Neural crest cell (in vitro differentiated cells): ENCODE results near the gene KIAA1191. TPM values are rescaled to one million over a fixed set of nuclear protein-coding genes. Genes with fewer than 3 reads are reported as not detected.

ENCODE experiments used
- DNase-seq: peaks from one replicate; pipeline ENCODE4 v3.0.0; 2021; ENCODE audit warnings: low read depth, mixed read lengths, low spot score
- H3K27ac Mint-ChIP-seq: one replicate; pipeline ENCODE4 v1.8.0; 2021; ENCODE audit warnings: mild to moderate bottlenecking, mixed read lengths; ENCODE audit not compliant: unreplicated experiment
- H3K27me3 Mint-ChIP-seq: 2 replicates; pipeline ENCODE4 v1.8.0; 2021; ENCODE audit warnings: low read depth, mild to moderate bottlenecking, mixed read lengths
- H3K36me3 Mint-ChIP-seq: 2 replicates; pipeline ENCODE4 v1.8.0; 2021; ENCODE audit warnings: low read depth, mild to moderate bottlenecking, mixed read lengths
- H3K4me1 Mint-ChIP-seq: 2 replicates; pipeline ENCODE4 v1.8.0; 2021; ENCODE audit warnings: mixed read lengths
- H3K4me3 Mint-ChIP-seq: one replicate; pipeline ENCODE4 v1.8.0; 2021; ENCODE audit warnings: mild to moderate bottlenecking, mixed read lengths
- H3K9me3 Mint-ChIP-seq: 2 replicates; pipeline ENCODE4 v1.8.0; 2021; ENCODE audit warnings: mixed read lengths
- total RNA-seq: library from RNA; stranded (reverse); gene quantifications from 2 replicates; pipeline ENCODE4 v1.2.1, GENCODE V29; 2021
- TF ChIP-seq, protein P1 (sequence below): fragments of 200-600 bp; sonication (generic); conservative IDR thresholded peaks from 2 replicates; pipeline ENCODE4 v1.5.0; 2021; ENCODE audit warnings: antibody characterized with exemption, mild to moderate bottlenecking

Gene KIAA1191
- total RNA-seq, 1 donor from 2014 or later = 112 TPM

DNA sequence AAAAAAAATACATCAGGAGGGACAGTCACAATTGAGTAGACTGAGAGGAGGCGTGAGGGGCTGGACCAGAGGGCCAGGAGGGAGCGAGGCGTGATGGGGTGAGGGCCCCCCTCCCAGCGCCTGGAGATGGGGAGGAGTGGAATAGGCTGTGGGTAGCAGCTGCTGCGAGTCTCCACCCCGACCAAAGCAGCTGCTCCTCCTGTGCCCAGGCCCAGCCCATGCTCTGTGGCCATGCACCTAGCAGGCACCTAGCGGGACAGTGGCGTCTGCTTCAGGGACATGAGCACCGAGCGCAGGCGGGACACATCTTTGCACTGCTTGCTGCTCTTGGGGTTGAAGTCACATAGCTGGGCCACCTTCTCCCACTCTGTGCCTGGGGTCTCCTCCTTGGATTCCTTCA lies 31.0 kb upstream of the KIAA1191 start:
- H3K27me3 Mint-ChIP-seq = no peaks in the 10 kb centered on the region
- H3K36me3 Mint-ChIP-seq = no peaks in the 10 kb centered on the region
- DNase-seq = no peak
- H3K4me1 Mint-ChIP-seq = peaks cover 15% of the 10 kb centered on the region
- H3K9me3 Mint-ChIP-seq = no peaks in the 10 kb centered on the region
- no peak overlapping the region for H3K27ac Mint-ChIP-seq
- H3K4me3 Mint-ChIP-seq = peak overlapping the region; percentile 82
- TF ChIP-seq, protein P1, sequence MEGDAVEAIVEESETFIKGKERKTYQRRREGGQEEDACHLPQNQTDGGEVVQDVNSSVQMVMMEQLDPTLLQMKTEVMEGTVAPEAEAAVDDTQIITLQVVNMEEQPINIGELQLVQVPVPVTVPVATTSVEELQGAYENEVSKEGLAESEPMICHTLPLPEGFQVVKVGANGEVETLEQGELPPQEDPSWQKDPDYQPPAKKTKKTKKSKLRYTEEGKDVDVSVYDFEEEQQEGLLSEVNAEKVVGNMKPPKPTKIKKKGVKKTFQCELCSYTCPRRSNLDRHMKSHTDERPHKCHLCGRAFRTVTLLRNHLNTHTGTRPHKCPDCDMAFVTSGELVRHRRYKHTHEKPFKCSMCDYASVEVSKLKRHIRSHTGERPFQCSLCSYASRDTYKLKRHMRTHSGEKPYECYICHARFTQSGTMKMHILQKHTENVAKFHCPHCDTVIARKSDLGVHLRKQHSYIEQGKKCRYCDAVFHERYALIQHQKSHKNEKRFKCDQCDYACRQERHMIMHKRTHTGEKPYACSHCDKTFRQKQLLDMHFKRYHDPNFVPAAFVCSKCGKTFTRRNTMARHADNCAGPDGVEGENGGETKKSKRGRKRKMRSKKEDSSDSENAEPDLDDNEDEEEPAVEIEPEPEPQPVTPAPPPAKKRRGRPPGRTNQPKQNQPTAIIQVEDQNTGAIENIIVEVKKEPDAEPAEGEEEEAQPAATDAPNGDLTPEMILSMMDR = no peak

DNA sequence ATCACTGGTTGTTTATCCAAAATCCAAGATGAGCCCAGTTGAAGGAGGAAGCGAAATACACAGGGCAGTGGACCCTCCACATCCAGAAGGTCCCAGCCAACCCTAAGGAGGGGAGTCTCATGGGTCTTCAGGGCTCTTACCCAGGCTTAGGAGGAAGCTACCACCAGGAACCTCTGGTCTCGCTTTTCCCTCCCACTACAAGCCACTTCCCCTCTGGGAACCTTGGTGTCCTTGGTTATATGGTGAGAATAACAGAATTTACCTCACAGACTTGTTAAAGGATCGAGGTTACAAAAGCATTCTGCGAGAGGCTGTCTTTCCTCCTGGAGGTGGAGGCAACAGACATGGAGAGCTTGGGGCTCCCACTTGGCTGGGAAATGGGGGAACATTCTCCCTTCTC lies 30.4 kb upstream of the KIAA1191 start:
- H3K27me3 Mint-ChIP-seq = no peaks in the 10 kb centered on the region
- H3K27ac Mint-ChIP-seq = no peak overlapping the region
- peak overlapping the region; percentile 54 for H3K4me3 Mint-ChIP-seq
- DNase-seq = no peak
- H3K9me3 Mint-ChIP-seq = no peaks in the 10 kb centered on the region
- TF ChIP-seq, protein P1 = no peak
- no peaks in the 10 kb centered on the region for H3K36me3 Mint-ChIP-seq
- H3K4me1 Mint-ChIP-seq = peaks cover 20% of the 10 kb centered on the region

DNA sequence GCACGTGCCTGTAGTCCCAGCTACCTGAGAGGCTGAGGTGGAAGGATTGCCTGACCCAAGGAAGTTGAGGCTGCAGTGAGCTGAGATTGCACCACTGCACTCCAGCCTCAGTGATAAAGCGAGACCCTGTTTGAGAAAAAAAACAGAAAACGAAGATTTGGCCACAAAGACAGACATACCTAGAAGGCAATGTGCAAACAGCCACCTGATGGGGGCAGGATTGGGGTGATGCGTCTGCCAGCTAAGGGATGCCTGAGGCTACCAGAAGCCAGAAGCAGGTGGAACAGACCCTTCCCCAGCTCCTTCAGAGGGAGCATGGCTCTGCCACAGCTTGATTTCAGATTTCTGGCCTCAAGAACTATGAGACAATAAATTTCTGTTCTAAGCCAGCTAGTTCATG lies 29.9 kb upstream of the KIAA1191 start:
- peaks cover 26% of the 10 kb centered on the region for H3K4me1 Mint-ChIP-seq
- H3K27me3 Mint-ChIP-seq = no peaks in the 10 kb centered on the region
- H3K36me3 Mint-ChIP-seq = no peaks in the 10 kb centered on the region
- no peak overlapping the region for H3K27ac Mint-ChIP-seq
- TF ChIP-seq, protein P1 = no peak
- DNase-seq = no peak
- peak overlapping the region; percentile 54 for H3K4me3 Mint-ChIP-seq
- H3K9me3 Mint-ChIP-seq = no peaks in the 10 kb centered on the region

DNA sequence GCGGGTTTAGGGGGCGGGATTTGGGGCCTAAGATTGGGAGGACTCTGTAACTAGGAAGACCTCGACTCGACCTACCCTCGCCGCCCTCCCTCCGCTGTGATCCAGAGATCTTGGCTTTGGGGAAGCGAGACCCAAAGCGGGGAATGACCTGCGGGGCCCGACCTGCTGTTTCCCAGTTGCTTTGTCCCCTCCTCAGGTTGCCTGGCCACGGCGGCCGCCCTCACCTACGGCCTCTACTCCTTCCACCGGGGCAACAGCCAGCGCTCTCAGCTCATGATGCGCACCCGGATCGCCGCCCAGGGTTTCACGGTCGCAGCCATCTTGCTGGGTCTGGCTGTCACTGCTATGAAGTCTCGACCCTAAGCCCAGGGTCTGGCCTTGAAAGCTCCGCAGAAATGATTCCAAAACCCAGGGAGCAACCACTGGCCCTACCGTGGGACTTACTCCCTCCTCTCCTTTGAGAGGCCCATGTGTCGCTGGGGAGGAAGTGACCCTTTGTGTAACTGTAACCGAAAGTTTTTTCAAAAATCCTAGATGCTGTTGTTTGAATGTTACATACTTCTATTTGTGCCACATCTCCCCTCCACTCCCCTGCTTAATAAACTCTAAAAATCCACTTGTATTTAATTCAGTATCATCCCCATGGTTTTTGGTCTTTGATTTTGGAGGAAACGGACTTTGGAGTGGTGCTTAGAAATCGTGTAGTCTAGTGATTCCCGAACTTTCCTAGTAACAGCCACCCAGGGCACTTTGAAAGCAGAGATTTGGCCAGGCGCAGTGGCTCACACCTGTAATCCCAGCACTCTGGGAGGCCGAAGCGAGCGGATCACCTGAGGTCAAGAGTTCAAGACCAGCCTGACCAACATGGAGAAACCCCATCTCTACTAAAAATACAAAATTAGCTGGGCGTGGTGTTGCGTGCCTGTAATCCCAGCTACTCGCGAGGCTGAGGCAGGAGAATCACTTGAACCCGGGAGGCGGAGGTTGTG lies 27.9 kb upstream of the KIAA1191 start:
- Mint-ChIP-seq H3K27me3 (no peaks in the 10 kb centered on the region), H3K27ac (peak overlapping the region; percentile 100), H3K4me1 (peaks cover 33% of the 10 kb centered on the region), H3K36me3 (peaks cover 4% of the 10 kb centered on the region), H3K9me3 (no peaks in the 10 kb centered on the region), H3K4me3 (peak overlapping the region; percentile 100)
- TF ChIP-seq, protein P1 = no peak
- DNase-seq = no peak

DNA sequence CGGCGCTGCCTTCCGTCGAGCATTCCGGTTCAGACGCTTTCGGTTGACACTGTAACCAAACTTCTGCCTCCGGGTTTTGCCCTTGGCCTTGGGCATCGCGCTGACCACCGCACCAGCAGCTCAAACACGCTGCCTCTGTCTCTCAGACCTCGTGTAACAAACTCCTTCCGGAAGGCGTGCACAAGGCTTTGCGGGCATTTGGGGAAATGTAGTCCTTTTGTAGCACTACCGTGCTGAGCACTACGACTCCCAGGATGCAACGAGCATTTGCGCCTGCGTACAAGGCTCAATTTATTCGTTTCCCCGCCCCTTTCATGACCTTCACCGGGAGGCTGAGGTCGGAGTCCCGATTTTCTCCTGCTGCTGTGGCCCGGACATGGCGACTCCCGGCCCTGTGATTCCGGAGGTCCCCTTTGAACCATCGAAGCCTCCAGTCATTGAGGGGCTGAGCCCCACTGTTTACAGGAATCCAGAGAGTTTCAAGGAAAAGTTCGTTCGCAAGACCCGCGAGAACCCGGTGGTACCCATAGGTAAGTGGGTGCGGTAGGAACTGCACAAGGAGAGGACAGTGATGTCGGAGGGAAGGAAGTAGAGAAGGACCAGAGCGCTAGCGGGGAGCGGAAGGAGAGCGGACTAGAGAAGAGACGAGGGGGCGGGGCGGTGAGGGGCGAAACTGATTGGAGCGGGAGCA lies 27.0 kb upstream of the KIAA1191 start, which contains the start of the genes HIGD2A and NOP16:
Gene HIGD2A, plus strand, starts transcription at position 308 of the 691 bp plus-strand sequence. Its CDS starts 69 bp downstream, at position 377.
Gene NOP16, minus strand, starts transcription at position 155 of the 691 bp plus-strand sequence. Its CDS starts 59 bp downstream, at position 96.
- peak; percentile 98 for DNase-seq
- Mint-ChIP-seq H3K27me3 (no peaks in the 10 kb centered on the region), H3K9me3 (no peaks in the 10 kb centered on the region), H3K4me3 (peak within 1 kb of the TSS; percentile 100), H3K36me3 (peaks cover 4% of the 10 kb centered on the region), H3K4me1 (peaks cover 33% of the 10 kb centered on the region), H3K27ac (peak within 1 kb of the TSS; percentile 100)
- TF ChIP-seq, protein P1 = no peak
